NT2/D1 (cell line): ENCODE measurements around the gene THAP3.

Source experiments
- SUZ12 ChIP-seq: IDR thresholded peaks from 2 replicates; pipeline ENCODE4 v1.6.1; 2011; ENCODE audit not compliant: insufficient read length, insufficient read depth; ENCODE audit errors: extremely low read depth
- YY1 ChIP-seq: IDR thresholded peaks from 2 replicates; pipeline ENCODE4 v1.6.1; 2011; ENCODE audit not compliant: insufficient read length, insufficient read depth
- ZNF274 ChIP-seq: IDR thresholded peaks from 2 replicates; pipeline ENCODE4 v1.6.1; 2011; ENCODE audit warnings: mild to moderate bottlenecking, low read depth, low read length

DNA sequence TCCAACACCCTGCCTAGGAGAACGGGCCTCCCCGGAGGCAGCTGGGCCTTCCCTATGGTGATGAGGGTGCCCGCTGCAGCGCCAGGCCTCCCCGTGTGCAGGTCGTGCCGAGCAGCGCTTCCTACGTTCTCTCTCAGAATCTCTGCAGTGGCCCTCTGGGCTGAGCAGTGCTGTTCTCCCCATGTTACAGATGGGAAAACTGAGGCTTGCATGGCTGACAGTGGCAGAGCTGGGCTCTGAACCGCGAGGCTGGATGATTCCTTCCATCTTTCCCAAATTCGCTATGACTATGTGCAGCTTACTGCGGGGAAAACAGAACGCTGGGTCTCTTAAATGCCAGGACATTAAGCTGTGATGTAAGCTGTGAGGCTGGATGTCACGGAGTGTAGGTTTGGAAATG is 30.9 kb upstream of the THAP3 start:
- TF ChIP-seq ZNF274 (no peak), SUZ12 (no peak), YY1 (no peak)
